Measurements from ENCODE around the gene EVA1A.

DNA sequence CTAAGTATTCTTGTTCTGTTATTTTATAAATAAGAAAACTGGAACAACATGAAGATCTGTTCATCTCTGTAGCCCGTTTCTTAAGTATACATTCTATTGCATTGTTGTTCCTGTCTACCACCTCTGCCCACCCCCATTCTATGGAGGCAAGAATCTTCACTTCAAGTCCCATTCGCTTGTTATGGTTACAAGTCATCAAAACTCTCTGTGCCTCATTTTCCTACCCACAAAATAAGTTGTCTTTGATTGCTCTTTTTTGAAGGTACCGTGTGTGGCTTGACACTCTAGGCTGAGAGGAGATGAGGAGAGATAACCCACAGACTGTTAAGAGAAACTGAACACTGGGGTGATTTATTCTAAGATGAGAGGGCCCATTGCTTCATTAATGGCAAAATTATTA lies 2.9 kb upstream of the EVA1A start:
- TF ChIP-seq EZH2 (IDR thresholded peaks at IDR 0.05; ENCODE audit: insufficient read depth, poor library complexity, severe bottlenecking) = no peak
- TF ChIP-seq EZH2phosphoT487 (IDR thresholded peaks at IDR 0.05; ENCODE audit: insufficient read depth, low read depth) = no peak

All from GM23248 (cell line).